Stimulated activated CD8-positive, alpha-beta memory T cell treated with anti-CD3 and anti-CD28 coated beads, Interleukin-15, amount 100 ng/mL, for 4 hours (primary cell): ENCODE results near the gene DNMT3A.
A peak's percentile ranks its signal among the peaks of the same experiment; 100 is the strongest.

Experiments used
- DNase-seq, 2 donors: peaks; one replicate each; pipeline ENCODE4 v3.0.0-alpha.2; 2020; ENCODE audit warnings: low read depth in 2 of 2

Gene DNMT3A

GRCh38 chr2:25347205-25347815 is 5.6 kb upstream of the DNMT3A start:
- DNase-seq = peak in 1 of 2 donors; percentile 51

- DNase-seq = no peak
These were observed 1.6 kb upstream of the DNMT3A start for GRCh38 chr2:25343187-25343825.

- DNase-seq = peak; percentile 52 to 72
These were observed 854 bp upstream of the DNMT3A start for GRCh38 chr2:25342372-25343186.

- DNase-seq = no peak
These were observed 556 bp downstream of the DNMT3A start for GRCh38 chr2:25341011-25341727.

DNA sequence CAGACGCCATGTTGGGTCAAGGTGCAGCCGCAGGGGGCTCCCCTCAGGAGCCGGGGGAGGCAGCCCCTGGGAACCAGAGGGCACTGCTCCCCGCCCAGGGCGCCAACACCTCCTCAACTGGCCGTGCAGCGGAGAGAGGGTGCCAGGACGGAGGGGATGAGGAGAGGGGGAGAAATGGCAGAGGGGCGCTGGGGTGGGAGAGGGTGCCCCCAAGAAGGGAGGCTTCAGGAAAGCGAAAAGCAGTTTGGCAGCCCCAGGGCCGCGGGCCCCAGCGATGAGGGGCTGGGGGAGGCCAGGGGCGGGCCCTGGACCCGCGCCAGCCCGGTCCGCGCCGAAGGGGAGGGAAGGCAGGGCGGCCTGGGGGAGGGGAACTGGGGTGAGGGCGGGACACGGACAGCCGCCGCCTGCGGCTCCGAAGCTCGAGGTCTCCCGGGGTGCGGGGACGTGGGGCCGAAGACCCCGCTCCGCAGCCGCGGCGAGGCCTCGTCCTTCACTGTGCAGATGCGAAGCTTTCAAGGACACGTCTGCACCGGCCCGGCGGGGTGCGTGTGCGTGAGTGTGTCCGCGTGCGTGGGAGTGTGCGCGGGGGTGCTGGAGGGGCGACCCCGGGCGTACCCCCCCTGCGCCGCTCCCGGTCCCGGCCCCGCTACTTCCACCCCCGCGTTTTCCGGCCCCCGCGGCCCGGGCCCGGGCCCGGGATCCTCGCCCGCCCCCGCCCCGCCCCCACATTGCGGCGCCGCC is 1.4 kb downstream of the DNMT3A start:
- DNase-seq = no peak

DNA sequence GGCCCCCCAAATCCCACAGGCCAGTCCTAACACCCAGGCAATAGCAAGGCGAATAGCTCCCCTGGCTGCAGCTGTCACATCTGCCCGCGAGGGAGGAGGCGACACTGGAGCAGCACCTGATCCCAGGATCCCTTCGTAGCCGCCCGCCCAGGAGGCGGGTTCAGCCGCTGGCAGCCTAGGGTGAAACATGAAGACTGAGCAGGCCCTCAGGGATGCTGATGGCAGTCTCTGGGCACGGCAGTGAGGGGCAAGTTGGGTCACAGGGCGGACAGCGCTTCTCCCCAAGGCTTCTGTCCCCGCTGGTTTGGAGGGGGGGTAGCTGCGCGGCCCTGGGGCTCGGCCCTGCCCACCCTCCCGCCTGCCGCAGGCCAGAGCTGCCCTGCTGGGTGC is 1.9 kb downstream of the DNMT3A start:
- no peak for DNase-seq

DNA sequence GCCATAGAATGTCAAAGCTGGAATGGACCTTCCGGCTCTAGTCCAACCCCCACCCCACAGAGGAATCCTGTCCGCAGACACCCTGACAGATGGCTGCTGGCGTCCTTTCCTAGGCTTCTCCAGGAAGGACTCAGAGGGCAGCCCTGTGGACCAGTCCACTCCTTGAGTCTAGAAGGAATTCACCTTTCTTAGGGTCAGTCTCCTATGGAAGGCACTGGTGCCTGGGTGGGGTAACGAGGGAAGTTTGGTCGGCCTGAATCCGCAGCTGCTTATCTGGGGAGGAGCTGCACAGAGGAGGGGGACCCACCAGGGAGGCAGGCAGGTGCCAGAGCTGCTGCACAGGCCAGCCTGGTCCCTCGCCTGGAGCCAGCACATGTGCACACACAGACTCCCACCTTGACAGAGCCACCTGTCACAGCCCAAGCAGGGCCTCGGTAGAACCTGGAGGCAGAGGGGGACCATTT is 2.5 kb downstream of the DNMT3A start:
- DNase-seq = no peak

DNA sequence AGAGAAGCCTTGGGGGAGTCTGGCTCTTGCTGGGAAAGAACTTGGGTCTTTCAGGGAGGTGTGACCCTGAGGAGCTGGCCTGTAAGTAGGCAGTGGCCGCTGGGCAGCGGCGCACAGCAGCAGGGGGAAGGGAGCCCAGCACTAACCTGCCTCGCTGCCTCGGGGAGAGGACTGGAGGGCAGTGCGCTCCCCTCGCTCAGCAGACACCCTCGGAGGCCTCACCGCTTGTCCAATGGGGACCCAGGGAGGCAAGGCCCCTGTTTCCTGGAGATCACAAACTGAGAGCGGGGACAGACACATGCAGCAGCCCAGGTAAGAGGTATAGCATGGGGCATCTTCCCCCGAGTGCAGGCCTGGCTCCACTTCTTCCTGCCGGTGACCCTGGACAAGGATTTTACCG is 3.3 kb downstream of the DNMT3A start:
- DNase-seq = no peak

DNA sequence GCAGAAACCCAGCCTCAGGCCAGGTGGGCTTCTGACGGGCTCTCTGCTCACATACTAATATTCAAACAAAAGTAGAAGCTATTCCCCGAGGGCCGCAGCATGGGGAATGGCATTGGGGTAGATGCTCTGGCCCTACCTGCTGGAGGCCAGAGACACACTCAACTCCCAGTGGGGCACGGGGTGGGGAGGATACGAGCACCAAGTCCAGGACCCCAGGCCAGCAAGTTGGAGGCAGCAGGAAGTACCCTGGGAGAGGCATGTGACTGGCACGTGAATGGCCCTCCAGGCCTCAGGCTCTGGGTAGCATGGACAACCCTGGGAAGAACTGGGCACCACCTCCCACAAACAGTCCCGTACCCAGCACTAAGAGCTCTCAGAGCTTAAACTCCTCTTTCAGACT is 3.8 kb downstream of the DNMT3A start:
- DNase-seq = no peak

DNA sequence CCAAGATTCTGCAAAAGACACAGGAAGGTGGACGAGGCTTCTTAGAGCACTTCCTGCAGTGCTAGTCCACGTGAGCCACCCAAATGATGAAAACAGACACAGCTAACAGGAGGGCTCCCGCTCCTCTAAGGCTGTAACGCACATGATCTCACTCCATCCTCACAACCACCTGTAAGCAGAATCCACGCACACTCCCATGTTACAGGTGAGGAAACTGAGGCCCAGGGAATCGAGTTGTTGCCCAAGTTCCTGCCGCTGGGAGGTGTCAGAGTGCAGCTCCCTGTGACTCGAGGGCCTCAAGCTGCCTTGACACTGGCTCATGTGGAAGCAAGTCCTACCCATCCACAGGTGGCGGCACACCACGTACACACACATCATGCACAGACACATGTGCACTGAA is 4.4 kb downstream of the DNMT3A start:
- no peak for DNase-seq

DNA sequence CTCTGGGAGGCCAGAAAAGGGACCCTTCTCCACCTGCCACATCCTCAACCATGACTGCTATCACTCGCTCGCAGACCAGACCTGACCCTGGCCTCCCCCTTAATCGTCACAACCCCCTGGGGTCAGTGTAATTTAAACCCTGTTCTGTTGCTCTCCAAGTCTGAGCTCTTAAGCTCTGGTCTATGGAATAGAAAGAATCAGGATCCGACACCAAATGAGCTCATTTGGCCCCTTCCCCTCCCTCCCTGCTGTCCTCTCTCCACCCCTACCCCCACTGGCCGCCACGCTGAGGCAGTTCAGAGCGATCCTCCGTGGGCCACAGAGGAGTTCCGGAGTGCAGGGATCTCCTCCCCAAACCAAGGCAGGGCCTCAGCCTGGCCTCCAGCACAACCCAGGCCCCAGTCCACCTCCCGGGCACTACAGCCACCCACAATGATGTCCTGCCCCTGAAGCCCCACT is 5.3 kb downstream of the DNMT3A start:
- no peak for DNase-seq

DNA sequence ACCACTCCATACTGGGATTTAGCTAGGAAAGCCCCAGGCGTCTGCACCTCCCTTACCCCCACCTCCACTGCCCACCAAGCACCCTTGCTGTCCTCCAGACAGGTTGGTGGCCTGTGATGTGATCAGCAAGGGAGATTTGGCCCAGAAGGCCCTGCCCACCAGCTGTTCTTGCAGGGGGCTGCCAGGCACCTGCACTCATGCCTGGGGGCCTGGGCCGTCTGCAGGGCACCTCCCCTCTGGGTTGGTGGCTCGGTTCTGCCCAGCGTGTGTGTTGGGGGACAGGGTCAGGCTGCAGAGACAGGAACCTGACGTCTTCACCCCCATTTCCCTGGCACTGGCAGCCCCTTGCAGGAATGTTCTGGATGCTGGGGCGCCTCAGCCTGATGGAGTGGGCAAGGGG is 5.8 kb downstream of the DNMT3A start:
- no peak for DNase-seq

GRCh38 chr2:25335204-25335603 is 6.5 kb downstream of the DNMT3A start:
- no peak for DNase-seq

DNA sequence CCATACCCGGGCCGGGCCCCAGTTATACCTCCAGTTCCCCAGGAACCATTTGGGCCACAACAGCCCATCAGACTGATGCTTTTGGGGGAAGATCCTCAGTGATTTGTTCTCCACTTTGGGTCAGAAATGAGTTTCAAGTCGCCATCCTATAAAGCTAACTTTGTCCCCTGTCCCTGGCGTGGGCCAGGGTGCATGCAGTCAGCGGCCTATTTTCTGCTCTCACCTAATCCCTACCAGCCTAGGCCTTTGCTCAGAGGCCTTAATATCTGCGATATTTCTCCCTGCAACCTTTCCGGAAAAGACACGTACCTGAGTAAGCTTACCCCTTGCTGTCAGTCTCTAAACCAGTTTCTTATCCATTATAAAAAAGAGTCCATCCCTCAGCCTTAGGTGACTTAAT is 7.2 kb downstream of the DNMT3A start:
- DNase-seq = no peak

GRCh38 chr2:25333981-25334380 is 7.7 kb downstream of the DNMT3A start:
- no peak for DNase-seq

DNA sequence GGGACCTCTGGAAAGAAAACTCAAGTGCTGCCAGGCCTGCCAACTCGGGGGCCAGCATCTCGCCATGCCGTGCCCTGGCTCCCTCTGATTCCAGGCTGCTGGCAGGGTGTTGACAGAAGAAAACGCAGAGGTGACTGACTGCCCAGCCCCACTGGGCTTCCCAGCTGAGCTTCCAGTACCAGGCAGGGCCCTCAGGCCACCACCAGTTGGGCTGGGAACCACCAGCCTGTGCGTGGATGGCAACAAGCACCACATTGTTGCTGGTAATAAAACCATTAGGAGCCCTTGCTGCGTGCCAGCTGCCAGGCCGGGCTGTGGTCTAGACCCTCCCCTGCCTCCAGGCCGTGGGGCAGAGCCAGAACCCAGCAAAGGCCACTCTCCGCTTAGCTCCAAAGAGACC is 9.2 kb downstream of the DNMT3A start:
- DNase-seq = no peak

DNA sequence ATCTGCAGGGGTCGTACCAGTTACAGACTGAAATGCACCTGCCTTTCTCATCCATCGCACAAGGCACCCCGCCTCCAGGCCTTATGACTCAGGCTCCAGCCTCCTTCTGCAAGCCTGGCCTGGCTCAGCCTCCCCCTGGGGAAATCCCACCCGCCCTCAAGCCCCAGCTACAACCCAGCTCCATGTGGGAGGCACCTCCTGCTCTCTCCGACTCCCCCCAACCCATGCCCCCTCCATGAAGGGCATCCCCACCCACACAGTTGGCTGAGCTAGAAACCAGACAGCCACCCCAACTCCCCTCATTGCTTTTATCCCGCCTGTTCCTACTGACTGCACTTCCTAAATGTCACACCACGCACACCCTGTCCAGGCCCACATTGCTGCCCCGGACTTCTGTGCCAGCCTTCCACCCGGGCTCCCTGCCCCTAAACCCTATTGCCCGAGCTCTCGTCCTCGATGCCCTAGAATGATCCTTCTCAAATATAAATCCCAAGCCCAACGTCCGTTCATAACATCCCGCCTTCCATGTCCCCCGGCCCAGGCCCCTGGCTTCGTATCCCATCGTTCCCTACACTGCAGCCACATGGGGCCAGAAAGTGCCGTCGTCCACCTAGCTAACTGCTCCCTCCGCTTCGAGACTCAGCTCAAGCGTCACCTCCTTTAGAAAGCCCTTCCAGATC is 9.9 kb downstream of the DNMT3A start:
- DNase-seq = peak; percentile 68 to 79

GRCh38 chr2:25330937-25331336 is 10.8 kb downstream of the DNMT3A start:
- DNase-seq = no peak

DNA sequence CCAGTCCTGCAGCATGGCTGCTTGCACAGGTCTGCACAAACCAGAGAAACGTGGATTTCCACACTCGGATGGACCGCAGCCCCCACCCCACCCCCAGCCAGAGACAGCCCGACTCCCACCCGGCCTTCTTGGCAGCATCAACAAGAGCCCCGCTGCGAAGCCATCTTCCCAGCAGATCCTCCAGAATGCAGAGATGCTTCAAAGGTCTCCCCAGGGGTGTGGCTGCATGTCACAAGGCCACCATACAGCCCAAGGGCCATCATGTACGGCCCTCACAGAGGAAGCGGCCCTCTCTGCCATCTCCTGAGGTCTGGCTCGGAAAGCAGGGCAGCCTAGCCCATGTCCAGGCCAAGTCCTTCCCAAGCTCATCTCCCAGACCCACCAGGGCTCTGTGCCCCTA is 11.5 kb downstream of the DNMT3A start:
- DNase-seq = no peak

DNA sequence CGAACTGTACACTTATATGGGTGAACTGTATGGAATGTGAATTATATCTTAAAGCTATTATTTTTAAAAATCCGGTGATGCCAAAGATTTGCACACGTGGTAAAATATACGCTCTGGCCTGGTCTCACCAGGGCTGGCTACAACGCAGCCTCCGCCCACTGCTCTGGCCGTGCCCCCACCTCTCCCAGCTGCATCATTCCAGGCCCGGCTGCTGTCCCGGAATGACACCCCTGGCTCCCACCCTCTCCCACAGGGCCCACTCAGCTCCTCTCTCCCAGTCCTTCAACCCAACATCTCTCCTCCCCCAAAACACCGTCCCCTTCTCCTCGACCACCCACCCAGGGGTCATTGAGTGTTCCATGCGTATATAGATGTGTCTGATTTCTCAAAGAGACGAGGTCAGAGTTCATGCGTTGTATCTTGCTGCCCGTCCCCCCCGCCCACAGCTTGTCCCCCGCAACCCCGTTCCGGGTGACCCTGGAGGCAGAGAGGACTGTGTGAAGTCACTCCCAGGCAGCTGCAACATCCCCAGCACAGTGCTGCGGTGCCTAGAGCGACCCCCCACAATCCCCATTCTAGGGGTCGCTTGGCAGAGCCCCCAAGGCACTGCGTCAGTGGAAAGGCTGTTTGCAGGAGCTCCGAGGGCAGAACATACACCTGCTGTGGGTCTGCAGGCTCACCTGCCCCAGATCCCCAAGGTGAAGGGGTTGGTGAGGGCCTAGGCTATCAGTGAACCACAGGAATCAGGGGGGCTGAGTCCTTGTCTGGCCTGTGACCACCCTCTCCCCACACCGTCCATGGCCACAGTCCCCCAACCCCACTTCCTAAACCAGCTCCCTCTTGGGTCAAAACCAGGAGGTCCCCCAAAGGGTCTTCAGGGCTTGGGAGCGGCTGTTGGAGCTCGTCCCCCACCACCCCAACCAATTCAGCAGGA is 13.3 kb downstream of the DNMT3A start:
- DNase-seq = no peak
